Mesenchymal stem cell (in vitro differentiated cells and primary cell): Measurements from ENCODE around the gene CAMTA1.

Experiments
- DNase-seq: peaks from one replicate; pipeline ENCODE4 v3.0.0-alpha.2; 2013
- H2AFZ ChIP-seq: one replicate; pipeline ENCODE4 v1.6.1; 2013; ENCODE audit warnings: low read depth, mild to moderate bottlenecking, control low read depth, inconsistent platforms, low read length, moderate library complexity
- H2AK5ac ChIP-seq: 2 replicates; pipeline ENCODE4 v1.6.1; 2013; ENCODE audit warnings: low read length, moderate library complexity, mild to moderate bottlenecking, inconsistent platforms; ENCODE audit not compliant: severe bottlenecking
- H2BK120ac ChIP-seq: one replicate; pipeline ENCODE4 v1.6.1; 2013; ENCODE audit warnings: low read depth, mild to moderate bottlenecking, inconsistent platforms, low read length, moderate library complexity
- H2BK12ac ChIP-seq, 2 experiments: one replicate each; pipeline ENCODE4 v1.6.1; 2013; ENCODE audit warnings: inconsistent platforms in 2 of 2, low read length in 2 of 2, mild to moderate bottlenecking in 2 of 2, moderate library complexity in 2 of 2, control low read depth in 1 of 2
- H2BK15ac ChIP-seq: one replicate; pipeline ENCODE4 v1.6.1; 2013; ENCODE audit warnings: mild to moderate bottlenecking, low read depth, inconsistent platforms; ENCODE audit not compliant: poor library complexity, severe bottlenecking
- H2BK5ac ChIP-seq: 2 replicates; pipeline ENCODE4 v1.6.1; 2013; ENCODE audit warnings: low read depth, mild to moderate bottlenecking, low read length, control low read depth, inconsistent platforms; ENCODE audit not compliant: poor library complexity, severe bottlenecking
- H3K14ac ChIP-seq, 2 experiments: one replicate each; pipeline ENCODE4 v1.6.1; 2013; ENCODE audit warnings: inconsistent platforms in 2 of 2, low read length in 2 of 2, control low read depth in 1 of 2, mild to moderate bottlenecking in 1 of 2, moderate library complexity in 1 of 2
- H3K18ac ChIP-seq, 2 experiments: one replicate each; pipeline ENCODE4 v1.6.1; 2013; ENCODE audit warnings: inconsistent platforms in 2 of 2, low read length in 2 of 2, control low read depth in 1 of 2, low read depth in 1 of 2, mild to moderate bottlenecking in 1 of 2
- H3K23ac ChIP-seq, 2 experiments: one replicate each; pipeline ENCODE4 v1.6.1; 2013; ENCODE audit warnings: inconsistent platforms in 2 of 2, low read length in 2 of 2, mild to moderate bottlenecking in 2 of 2, moderate library complexity in 2 of 2, control low read depth in 1 of 2
- H3K27ac ChIP-seq: 2 replicates; pipeline ENCODE4 v1.5.1; 2013; ENCODE audit warnings: mild to moderate bottlenecking, moderate library complexity, low read length, control low read depth, inconsistent platforms; ENCODE audit not compliant: poor library complexity, severe bottlenecking
- H3K27me3 ChIP-seq, 2 experiments: 2 replicates each; pipeline versions ENCODE4 v1.6.1 to v1.7.0; 2013; ENCODE audit warnings: low read length in 2 of 2, mild to moderate bottlenecking in 2 of 2, moderate library complexity in 2 of 2, control low read depth in 1 of 2, inconsistent platforms in 1 of 2; ENCODE audit not compliant: control insufficient read depth in 1 of 2, insufficient read depth in 1 of 2
- H3K36me3 ChIP-seq, 2 experiments: 2 replicates each; pipeline versions ENCODE4 v1.6.1 to v1.7.0; 2013; ENCODE audit warnings: low read length in 2 of 2, control low read depth in 1 of 2, inconsistent platforms in 1 of 2, low read depth in 1 of 2, mild to moderate bottlenecking in 1 of 2; ENCODE audit not compliant: insufficient read depth in 2 of 2, control insufficient read depth in 1 of 2
- H3K4ac ChIP-seq, 2 experiments: one replicate each; pipeline ENCODE4 v1.6.1; 2013; ENCODE audit warnings: inconsistent platforms in 2 of 2, low read length in 2 of 2, mild to moderate bottlenecking in 2 of 2, moderate library complexity in 2 of 2, control low read depth in 1 of 2, low read depth in 1 of 2
- H3K4me1 ChIP-seq: 2 replicates; pipeline ENCODE4 v1.6.1; 2013; ENCODE audit warnings: low read depth, low read length, control low read depth; ENCODE audit not compliant: control insufficient read depth, insufficient read depth
- H3K4me2 ChIP-seq: 2 replicates; pipeline ENCODE4 v1.6.1; 2013; ENCODE audit warnings: low read length, mild to moderate bottlenecking, inconsistent platforms; ENCODE audit not compliant: poor library complexity, severe bottlenecking
- H3K4me3 ChIP-seq, 2 experiments: 2 replicates each; pipeline versions ENCODE4 v1.5.1 to v1.7.0; 2013; ENCODE audit warnings: low read length in 2 of 2, mild to moderate bottlenecking in 2 of 2, control low read depth in 1 of 2, low read depth in 1 of 2; ENCODE audit not compliant: insufficient read depth in 1 of 2
- H3K79me1 ChIP-seq: replicated peaks from 2 replicates; pipeline ENCODE4 v1.6.1; 2013; ENCODE audit warnings: mild to moderate bottlenecking, control low read depth, low read length, inconsistent platforms; ENCODE audit not compliant: poor library complexity, severe bottlenecking
- H3K9ac ChIP-seq: 2 replicates; pipeline ENCODE4 v1.7.0; 2013; ENCODE audit warnings: mild to moderate bottlenecking, low read length, moderate library complexity
- H3K9me3 ChIP-seq: 2 replicates; pipeline ENCODE4 v1.7.0; 2013; ENCODE audit warnings: mild to moderate bottlenecking, low read length; ENCODE audit not compliant: control insufficient read depth
- H4K8ac ChIP-seq: one replicate; pipeline ENCODE4 v1.6.1; 2013; ENCODE audit warnings: inconsistent platforms, mild to moderate bottlenecking, low read length, moderate library complexity
- H4K91ac ChIP-seq: one replicate; pipeline ENCODE4 v1.6.1; 2013; ENCODE audit warnings: mild to moderate bottlenecking, low read length, inconsistent platforms
- WGBS: methylation state at CpG from one replicate; pipeline ENCODE4 v1.1.7; 2013; ENCODE audit warnings: mixed read lengths; 5-methylcytosine and 5-hydroxymethylcytosine counted together

The CAMTA1 gene

GRCh38 chr1:7407980-7408770 lies 622.9 kb downstream of the CAMTA1 start:
- peak overlapping the region in 1 of 2 experiments; percentile 28 for H3K14ac ChIP-seq
- H3K9me3 ChIP-seq: no peaks in the 10 kb centered on the region
- H2BK15ac ChIP-seq: no peak overlapping the region
- H3K9ac ChIP-seq: no peak overlapping the region
- H3K18ac ChIP-seq: no peak overlapping the region
- H3K36me3 ChIP-seq: no peaks in the 10 kb centered on the region
- H3K27me3 ChIP-seq: peaks cover 0 to 15% of the 10 kb centered on the region in 2 experiments
- H3K4me1 ChIP-seq: peaks cover 9% of the 10 kb centered on the region
- H2BK120ac ChIP-seq: no peak overlapping the region
- WGBS: 91% methylated on average over 23 of the region's 23 CpGs
- H2BK12ac ChIP-seq: no peak overlapping the region
- H3K4ac ChIP-seq: no peak overlapping the region
- no peak overlapping the region for H3K27ac ChIP-seq
- no peak overlapping the region for H4K8ac ChIP-seq
- H2AFZ ChIP-seq: no peak overlapping the region
- DNase-seq: no peak
- no peak overlapping the region for H3K23ac ChIP-seq
- no peak overlapping the region for H4K91ac ChIP-seq
- no peak overlapping the region for H3K4me2 ChIP-seq
- no peak overlapping the region for H2AK5ac ChIP-seq
- H3K4me3 ChIP-seq: no peak overlapping the region
- no peak overlapping the region for H2BK5ac ChIP-seq
- no peaks in the 10 kb centered on the region for H3K79me1 ChIP-seq

DNA sequence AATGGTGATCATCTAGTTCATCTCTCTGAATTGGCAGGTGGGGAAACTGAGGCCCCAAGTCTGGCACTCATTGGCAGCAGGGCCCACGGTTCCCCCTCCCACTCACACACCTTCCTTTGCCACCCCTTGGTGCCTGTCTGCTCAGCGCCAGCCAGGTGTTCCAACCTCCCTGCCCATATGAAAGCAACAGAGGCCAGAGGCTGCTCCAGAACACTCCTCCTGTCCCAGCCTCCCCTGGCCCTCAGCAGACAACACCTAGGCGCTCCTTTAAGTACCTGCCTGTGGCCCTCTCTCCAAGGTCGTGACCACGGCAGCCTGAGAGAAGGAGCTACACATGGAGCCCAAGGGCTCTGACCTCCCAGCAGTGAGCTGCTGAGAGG lies 623.5 kb downstream of the CAMTA1 start:
- H2BK15ac ChIP-seq: no peak overlapping the region
- no peak overlapping the region for H2BK12ac ChIP-seq
- no peak overlapping the region for H3K4me3 ChIP-seq
- no peaks in the 10 kb centered on the region for H3K79me1 ChIP-seq
- H3K4me2 ChIP-seq: no peak overlapping the region
- DNase-seq: no peak
- no peak overlapping the region for H3K27ac ChIP-seq
- no peak overlapping the region for H4K8ac ChIP-seq
- no peaks in the 10 kb centered on the region for H3K36me3 ChIP-seq
- peaks cover 7% of the 10 kb centered on the region for H3K4me1 ChIP-seq
- no peak overlapping the region for H4K91ac ChIP-seq
- no peak overlapping the region for H3K9ac ChIP-seq
- H3K27me3 ChIP-seq: peaks cover 0 to 15% of the 10 kb centered on the region in 2 experiments
- 91% methylated on average over 5 of the region's 5 CpGs for WGBS
- H2AK5ac ChIP-seq: no peak overlapping the region
- H3K18ac ChIP-seq: no peak overlapping the region
- no peak overlapping the region for H3K14ac ChIP-seq
- no peaks in the 10 kb centered on the region for H3K9me3 ChIP-seq
- no peak overlapping the region for H3K23ac ChIP-seq
- H3K4ac ChIP-seq: no peak overlapping the region
- no peak overlapping the region for H2AFZ ChIP-seq
- no peak overlapping the region for H2BK120ac ChIP-seq
- no peak overlapping the region for H2BK5ac ChIP-seq

DNA sequence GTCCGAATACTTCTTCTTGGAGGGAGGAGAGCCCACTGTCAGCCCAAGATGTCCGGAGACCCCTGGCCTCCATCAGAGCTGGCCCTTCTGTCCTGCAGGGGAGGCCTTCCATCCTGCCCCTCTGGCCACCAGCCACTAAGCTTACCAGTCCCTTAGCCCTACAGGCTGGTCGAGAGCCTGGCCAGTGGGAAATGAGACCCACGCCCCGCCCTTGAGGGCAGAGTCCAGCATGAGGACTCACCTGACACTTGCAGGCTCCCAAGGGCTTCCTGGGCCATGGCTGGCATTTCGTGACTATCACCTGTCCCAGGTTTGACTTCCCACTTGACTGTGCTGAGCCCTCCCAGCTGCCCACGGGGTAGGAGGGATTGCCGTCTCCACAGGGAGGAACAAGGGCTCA lies 624.0 kb downstream of the CAMTA1 start:
- H3K23ac ChIP-seq: no peak overlapping the region
- H3K4ac ChIP-seq: no peak overlapping the region
- H4K8ac ChIP-seq: no peak overlapping the region
- 89% methylated on average over 8 of the region's 8 CpGs for WGBS
- no peak overlapping the region for H3K4me3 ChIP-seq
- no peak overlapping the region for H4K91ac ChIP-seq
- no peak overlapping the region for H3K4me2 ChIP-seq
- H3K36me3 ChIP-seq: no peaks in the 10 kb centered on the region
- no peaks in the 10 kb centered on the region for H3K9me3 ChIP-seq
- no peak for DNase-seq
- no peak overlapping the region for H2AFZ ChIP-seq
- no peak overlapping the region for H2BK15ac ChIP-seq
- H3K27ac ChIP-seq: no peak overlapping the region
- H3K4me1 ChIP-seq: peaks cover 6% of the 10 kb centered on the region
- no peak overlapping the region for H2AK5ac ChIP-seq
- no peaks in the 10 kb centered on the region for H3K79me1 ChIP-seq
- H2BK5ac ChIP-seq: no peak overlapping the region
- no peak overlapping the region for H3K18ac ChIP-seq
- no peak overlapping the region for H3K9ac ChIP-seq
- H2BK12ac ChIP-seq: no peak overlapping the region
- no peak overlapping the region for H2BK120ac ChIP-seq
- no peak overlapping the region for H3K14ac ChIP-seq
- H3K27me3 ChIP-seq: peaks cover 0 to 15% of the 10 kb centered on the region in 2 experiments

- no peak overlapping the region for H2BK15ac ChIP-seq
- no peak overlapping the region for H3K27ac ChIP-seq
- no peaks in the 10 kb centered on the region for H3K36me3 ChIP-seq
- DNase-seq: no peak
- H3K4me3 ChIP-seq: no peak overlapping the region
- H3K27me3 ChIP-seq: peaks cover 0 to 15% of the 10 kb centered on the region in 2 experiments
- no peak overlapping the region for H4K91ac ChIP-seq
- H3K4ac ChIP-seq: no peak overlapping the region
- no peak overlapping the region for H3K23ac ChIP-seq
- no peaks in the 10 kb centered on the region for H3K79me1 ChIP-seq
- no peak overlapping the region for H4K8ac ChIP-seq
- WGBS: 85% methylated on average over 9 of the region's 10 CpGs
- no peak overlapping the region for H3K18ac ChIP-seq
- H2AFZ ChIP-seq: no peak overlapping the region
- H3K9ac ChIP-seq: no peak overlapping the region
- H3K9me3 ChIP-seq: no peaks in the 10 kb centered on the region
- no peak overlapping the region for H3K14ac ChIP-seq
- no peak overlapping the region for H2BK120ac ChIP-seq
- peaks cover 3% of the 10 kb centered on the region for H3K4me1 ChIP-seq
- no peak overlapping the region for H2BK5ac ChIP-seq
- no peak overlapping the region for H3K4me2 ChIP-seq
- no peak overlapping the region for H2BK12ac ChIP-seq
- no peak overlapping the region for H2AK5ac ChIP-seq
Measured at GRCh38 chr1:7410156-7410555, 624.9 kb downstream of the CAMTA1 start.
